PC-9 (cell line): ENCODE measurements around the gene SCAI. TPM values are rescaled to one million over a fixed set of nuclear protein-coding genes. Genes with fewer than 3 reads are reported as not detected.
"Not testable (repeated sequence)": the region's sequence is repeated elsewhere in the genome, so short reads cannot be mapped to it uniquely, and the experiment has no call there.

Source experiments
- BruUV-seq: library from RNA; stranded (reverse); fragments of 400-500 nt; replicated peaks from 2 replicates; lab custom pipeline; 2021; lab: Mats Ljungman, UMichigan
- CTCF ChIA-PET: fragments of 300-600 bp; sonication (Branson Sonifier 250); formaldehyde crosslinking; loops from one replicate; lab custom pipeline; 2022; ENCODE audit warnings: antibody characterized with exemption; lab: Charles Lee
- POLR2A ChIA-PET: fragments of 300-600 bp; sonication (Branson Sonifier 250); formaldehyde crosslinking; loops from one replicate; lab custom pipeline; 2022; ENCODE audit warnings: antibody characterized with exemption; ENCODE audit not compliant: unreplicated experiment; lab: Charles Lee
- DNase-seq, 2 experiments: peaks; one replicate each; pipeline versions ENCODE4 v3.0.0 to v3.0.0-alpha.2; 2015 to 2022; ENCODE audit warnings: mixed read lengths in 1 of 2
- H2AFZ ChIP-seq: fragments of 200-600 bp; sonication (generic); 2 replicates; pipeline ENCODE4 v1.8.1; 2017; ENCODE audit warnings: antibody characterized with exemption
- H3F3A ChIP-seq: fragments of 200-600 bp; sonication (generic); 2 replicates; pipeline ENCODE4 v1.8.1; 2017; ENCODE audit warnings: antibody characterized with exemption, mild to moderate bottlenecking, low read depth; ENCODE audit not compliant: insufficient read depth
- H3K27ac ChIP-seq: fragments of 200-600 bp; sonication (generic); 2 replicates; pipeline ENCODE4 v1.6.1; 2016; ENCODE audit warnings: mixed run types
- H3K27me3 ChIP-seq: fragments of 200-600 bp; sonication (generic); 2 replicates; pipeline ENCODE4 v1.6.1; 2016; ENCODE audit warnings: low read depth, mixed run types; ENCODE audit not compliant: insufficient read depth
- H3K36me3 ChIP-seq: fragments of 200-600 bp; sonication (generic); 2 replicates; pipeline ENCODE4 v1.6.1; 2016; ENCODE audit warnings: low read depth, mixed run types
- H3K4me1 ChIP-seq: fragments of 200-600 bp; sonication (generic); replicated peaks from 2 replicates; pipeline ENCODE4 v1.6.1; 2016; ENCODE audit warnings: mixed run types; ENCODE audit not compliant: insufficient read depth
- H3K4me2 ChIP-seq: fragments of 200-600 bp; sonication (generic); 2 replicates; pipeline ENCODE4 v1.6.1; 2017; ENCODE audit warnings: mixed run types
- H3K4me3 ChIP-seq: fragments of 200-600 bp; sonication (generic); 2 replicates; pipeline ENCODE4 v1.6.1; 2016; ENCODE audit warnings: mixed run types
- H3K79me2 ChIP-seq: fragments of 200-600 bp; sonication (generic); 2 replicates; pipeline ENCODE4 v1.6.1; 2017; ENCODE audit warnings: low read depth, mixed run types
- H3K9me2 ChIP-seq: fragments of 200-600 bp; sonication (generic); 2 replicates; pipeline ENCODE4 v1.8.1; 2017; ENCODE audit warnings: mild to moderate bottlenecking; ENCODE audit not compliant: insufficient read depth
- H3K9me3 ChIP-seq: fragments of 200-600 bp; sonication (generic); 2 replicates; pipeline ENCODE4 v1.8.1; 2016; ENCODE audit warnings: low read depth; ENCODE audit not compliant: insufficient read depth
- H4K20me1 ChIP-seq: fragments of 200-600 bp; sonication (generic); 2 replicates; pipeline ENCODE4 v1.8.1; 2017; ENCODE audit not compliant: insufficient read depth
- CTCF ChIP-seq: fragments of 200-600 bp; sonication (generic); conservative IDR thresholded peaks from 2 replicates; pipeline ENCODE4 v1.6.1; 2017; ENCODE audit warnings: mixed run types, antibody characterized with exemption, mild to moderate bottlenecking, moderate library complexity
- EZH2 ChIP-seq: fragments of 200-600 bp; sonication (generic); IDR thresholded peaks from 2 replicates; pipeline ENCODE4 v1.8.0; 2017; ENCODE audit warnings: antibody characterized with exemption, low read depth
- intact Hi-C: fragments of 100-400 bp; cut with micrococcal nuclease; formaldehyde crosslinking; loops from one replicate; pipeline ENCODE4 v1.10.0; 2022; ENCODE audit not compliant: unreplicated experiment
- total RNA-seq: library from RNA; stranded (reverse); gene quantifications from 2 replicates; pipeline ENCODE4 v1.2.3, GENCODE V29; 2021

Gene SCAI
- total RNA-seq, 1 experiment from 2014 or later: 16.0 TPM

- no peaks in the 10 kb centered on the region for H3K9me3 ChIP-seq
- BruUV-seq: no TSS peak
- no peaks in the 10 kb centered on the region for H4K20me1 ChIP-seq
- CTCF ChIA-PET: no interaction called here
- intact Hi-C loops: no loop called here
- H3K4me3 ChIP-seq: no peak overlapping the region
- POLR2A ChIA-PET: no interaction called here
- no peak for TF ChIP-seq EZH2
- TF ChIP-seq CTCF: no peak
- no peak overlapping the region for H2AFZ ChIP-seq
- no peaks in the 10 kb centered on the region for H3K27me3 ChIP-seq
- H3F3A ChIP-seq: no peaks in the 10 kb centered on the region
- H3K9me2 ChIP-seq: no peaks in the 10 kb centered on the region
- no peaks in the 10 kb centered on the region for H3K36me3 ChIP-seq
- no peaks in the 10 kb centered on the region for H3K4me1 ChIP-seq
- H3K27ac ChIP-seq: no peak overlapping the region
- DNase-seq: no peak
- no peak overlapping the region for H3K4me2 ChIP-seq
- no peaks in the 10 kb centered on the region for H3K79me2 ChIP-seq
Observed at GRCh38 chr9:125125523-125125922, 17.8 kb downstream of the SCAI start.

- no peaks in the 10 kb centered on the region for H3K27me3 ChIP-seq
- no peak overlapping the region for H2AFZ ChIP-seq
- BruUV-seq: no TSS peak
- intact Hi-C loops: no loop called here
- no peak overlapping the region for H3K27ac ChIP-seq
- POLR2A ChIA-PET: no interaction called here
- CTCF ChIA-PET: no interaction called here
- no peak for TF ChIP-seq EZH2
- H3K9me2 ChIP-seq: no peaks in the 10 kb centered on the region
- no peaks in the 10 kb centered on the region for H3K36me3 ChIP-seq
- no peaks in the 10 kb centered on the region for H3K79me2 ChIP-seq
- DNase-seq: no peak
- H4K20me1 ChIP-seq: no peaks in the 10 kb centered on the region
- no peaks in the 10 kb centered on the region for H3F3A ChIP-seq
- no peak overlapping the region for H3K4me2 ChIP-seq
- no peaks in the 10 kb centered on the region for H3K4me1 ChIP-seq
- H3K4me3 ChIP-seq: no peak overlapping the region
- no peaks in the 10 kb centered on the region for H3K9me3 ChIP-seq
Observed at GRCh38 chr9:125121146-125121545, 22.2 kb downstream of the SCAI start.

DNA sequence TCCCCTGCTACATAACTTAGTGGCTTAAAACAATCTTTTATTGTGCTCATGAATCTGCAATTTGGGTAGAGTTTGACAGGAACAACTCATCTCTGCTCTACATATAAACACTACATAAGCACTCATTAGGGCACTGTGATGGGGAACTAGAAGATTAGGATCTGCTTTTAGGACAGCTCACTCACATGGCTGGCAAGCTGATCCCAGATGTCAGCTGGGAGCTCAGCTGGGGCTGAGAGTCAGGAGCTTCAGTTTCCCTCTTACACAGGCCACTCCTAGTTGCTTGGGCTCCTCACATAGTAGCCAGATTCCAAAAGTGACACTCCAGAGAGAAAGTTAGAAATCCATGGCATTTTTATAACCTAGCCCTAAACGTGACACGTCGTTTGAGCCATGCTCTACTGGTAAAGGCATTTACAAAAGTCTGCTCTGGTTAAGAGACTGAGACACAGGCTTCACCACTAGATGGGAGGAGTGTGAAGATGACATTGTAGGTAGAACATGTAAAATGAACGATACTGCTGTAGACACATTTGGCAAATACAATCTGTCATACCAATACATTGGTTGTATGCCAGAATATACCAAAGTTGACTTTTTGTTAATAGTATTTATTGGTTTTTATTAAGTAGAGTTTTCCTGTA, 23.6 kb downstream of the SCAI start:
- no TSS peak for BruUV-seq
- intact Hi-C loops: no loop called here
- H3K9me2 ChIP-seq: no peaks in the 10 kb centered on the region
- H3K79me2 ChIP-seq: no peaks in the 10 kb centered on the region
- no peaks in the 10 kb centered on the region for H3F3A ChIP-seq
- H3K4me1 ChIP-seq: no peaks in the 10 kb centered on the region
- no peaks in the 10 kb centered on the region for H4K20me1 ChIP-seq
- POLR2A ChIA-PET: no interaction called here
- DNase-seq: no peak
- no peak overlapping the region for H3K4me3 ChIP-seq
- H3K36me3 ChIP-seq: no peaks in the 10 kb centered on the region
- H2AFZ ChIP-seq: no peak overlapping the region
- CTCF ChIA-PET: no interaction called here
- no peak overlapping the region for H3K27ac ChIP-seq
- no peaks in the 10 kb centered on the region for H3K9me3 ChIP-seq
- TF ChIP-seq CTCF (no peak), EZH2 (no peak)
- no peaks in the 10 kb centered on the region for H3K27me3 ChIP-seq
- H3K4me2 ChIP-seq: no peak overlapping the region

DNA sequence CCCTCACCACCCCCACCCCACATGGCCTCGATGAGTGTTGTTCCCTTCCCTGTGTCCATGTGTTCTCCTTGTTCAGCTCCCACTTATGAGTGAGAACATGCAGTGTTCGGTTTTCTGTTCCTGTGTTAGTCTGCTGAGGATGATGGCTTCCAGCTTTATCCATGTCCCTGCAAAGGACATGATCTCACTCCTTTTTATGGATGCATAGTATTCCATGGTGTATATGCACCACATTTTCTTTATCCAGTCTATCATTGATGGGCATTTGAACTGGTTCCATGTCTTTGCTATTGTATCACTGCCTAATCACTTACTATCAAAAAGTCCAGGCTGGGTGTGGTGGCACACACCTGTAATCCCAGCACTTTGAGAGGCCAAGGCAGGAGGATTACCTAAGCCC, 24.6 kb downstream of the SCAI start:
- H3K79me2 ChIP-seq, H3K4me2 ChIP-seq, POLR2A ChIA-PET, H3F3A ChIP-seq, H3K9me2 ChIP-seq, intact Hi-C loops, H3K9me3 ChIP-seq, H3K27me3 ChIP-seq, H3K27ac ChIP-seq, BruUV-seq, H4K20me1 ChIP-seq, H3K4me1 ChIP-seq, H2AFZ ChIP-seq, H3K36me3 ChIP-seq, CTCF ChIA-PET, H3K4me3 ChIP-seq, DNase-seq: not testable (repeated sequence)

- BruUV-seq, H3K9me2 ChIP-seq, H3K27me3 ChIP-seq, H4K20me1 ChIP-seq, CTCF ChIA-PET, H3K4me2 ChIP-seq, H3K27ac ChIP-seq, H3K79me2 ChIP-seq, H3K36me3 ChIP-seq, intact Hi-C loops, H3K4me1 ChIP-seq, H3K9me3 ChIP-seq, DNase-seq, H3F3A ChIP-seq, H3K4me3 ChIP-seq, H2AFZ ChIP-seq: not testable (repeated sequence)
- POLR2A ChIA-PET: interaction anchor here (0.7 kb wide), 1 partner anchor 694 kb away, joined by 4 read pairs; no protein-coding TSS in a partner anchor
Observed at GRCh38 chr9:125114503-125114902, 28.8 kb downstream of the SCAI start.
